GM11168 (cell line): Measurements from ENCODE around the gene PAK3.

Source experiments
- in situ Hi-C: fragments of 300-500 bp; cut with MboI; formaldehyde crosslinking; loops from one replicate; pipeline ENCODE4 v1.12.0; 2022; ENCODE audit warnings: low sequenced_read_pairs; ENCODE audit not compliant: unreplicated experiment

The PAK3 gene

DNA sequence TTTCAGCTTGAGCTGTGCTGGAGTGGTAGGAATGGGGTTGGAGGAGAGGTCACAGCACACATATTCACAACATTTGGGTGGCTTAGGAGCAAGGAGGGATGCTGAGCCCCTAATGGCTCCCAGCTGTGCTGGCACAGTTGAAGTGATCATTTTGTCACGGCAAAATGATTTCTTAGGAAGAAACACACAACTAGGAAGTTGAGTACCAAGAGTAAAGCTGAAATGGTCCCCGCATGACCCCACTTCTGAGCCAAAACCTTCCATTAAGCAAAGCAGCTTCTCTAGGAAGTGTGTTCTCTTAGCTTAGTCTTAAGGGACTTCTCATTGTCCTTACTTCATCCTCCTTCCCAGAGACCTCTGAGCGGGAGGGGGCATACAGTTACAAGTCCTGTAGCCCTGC is 161.7 kb downstream of the PAK3 start:
- in situ Hi-C loops: no loop called here

DNA sequence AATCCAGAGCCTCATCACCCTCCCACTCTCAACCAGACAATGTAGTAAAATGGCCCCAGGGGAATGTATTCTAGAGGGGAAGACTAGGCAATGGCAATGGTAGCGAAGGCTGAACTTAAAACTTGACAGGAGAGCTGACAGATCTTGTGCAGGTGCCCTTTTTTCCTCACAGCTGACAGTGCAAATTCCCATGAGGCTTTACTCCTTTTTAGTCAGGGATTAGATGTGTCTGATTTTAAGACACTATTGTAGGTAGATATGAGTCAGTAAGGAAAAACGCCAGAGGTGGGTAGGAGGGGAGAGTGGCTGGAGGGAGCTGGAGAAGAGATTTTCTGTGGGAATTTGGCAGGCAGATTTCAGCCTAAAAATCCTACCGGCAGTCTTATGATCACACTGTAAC is 163.6 kb downstream of the PAK3 start:
- in situ Hi-C loops: no loop called here

DNA sequence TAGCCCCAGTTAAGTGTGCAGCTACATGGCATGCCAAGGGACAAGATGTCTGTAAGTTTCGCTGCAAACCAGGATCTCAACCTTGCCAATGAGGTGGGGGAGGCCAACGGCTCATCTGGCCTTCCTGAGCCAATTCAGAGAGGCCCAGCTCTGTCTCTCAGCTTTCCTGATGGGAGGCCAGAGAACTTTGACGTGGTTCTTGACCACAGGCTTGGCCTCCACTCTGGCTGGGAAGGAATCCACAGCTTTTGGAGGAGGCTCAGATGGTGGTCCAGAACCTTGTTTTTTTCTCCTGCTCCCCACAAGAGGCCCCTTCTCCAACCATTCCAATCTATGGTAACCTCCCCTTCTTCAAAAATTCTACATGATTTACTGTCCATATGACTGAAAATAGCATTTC is 164.5 kb downstream of the PAK3 start:
- in situ Hi-C loops: no loop called here

DNA sequence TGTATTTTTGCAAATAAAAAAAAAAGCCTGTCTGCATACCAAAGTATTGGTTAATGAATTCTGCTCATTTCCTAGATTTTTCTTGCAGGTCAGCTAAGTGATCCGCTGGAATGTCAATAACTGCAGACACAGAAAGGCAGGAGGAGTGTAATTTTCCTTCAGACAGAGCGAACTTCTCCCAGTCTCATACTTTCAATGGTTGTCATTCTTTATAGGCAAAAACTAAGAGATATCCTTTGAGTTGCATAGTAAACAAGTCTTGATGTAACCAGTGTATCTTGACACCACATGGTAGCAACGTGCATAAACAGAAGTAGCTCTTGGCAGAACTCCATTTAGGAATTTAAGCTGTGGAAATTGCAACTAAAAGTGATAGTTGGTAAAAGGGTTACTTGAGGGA is 166.1 kb downstream of the PAK3 start:
- in situ Hi-C loops: no loop called here

DNA sequence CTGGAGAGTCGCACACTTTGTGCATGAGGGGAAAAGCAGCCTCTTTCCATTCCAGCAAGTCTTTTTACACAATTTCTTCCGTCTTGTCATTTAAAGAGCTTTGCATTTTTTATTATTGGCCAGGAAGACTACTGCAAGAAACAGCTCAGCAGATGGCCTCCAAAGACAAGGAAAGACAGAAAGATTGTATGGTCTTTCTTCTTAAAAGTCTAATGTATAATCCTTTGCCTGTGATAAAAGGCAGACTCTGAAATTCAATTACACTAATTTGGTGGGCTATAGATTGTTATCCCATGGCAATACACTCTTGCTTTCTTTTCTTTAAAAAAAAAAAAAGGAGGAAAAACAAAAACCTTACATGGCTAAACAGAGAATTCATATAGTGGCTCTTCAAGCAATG is 168.4 kb downstream of the PAK3 start:
- in situ Hi-C loops: no loop called here

DNA sequence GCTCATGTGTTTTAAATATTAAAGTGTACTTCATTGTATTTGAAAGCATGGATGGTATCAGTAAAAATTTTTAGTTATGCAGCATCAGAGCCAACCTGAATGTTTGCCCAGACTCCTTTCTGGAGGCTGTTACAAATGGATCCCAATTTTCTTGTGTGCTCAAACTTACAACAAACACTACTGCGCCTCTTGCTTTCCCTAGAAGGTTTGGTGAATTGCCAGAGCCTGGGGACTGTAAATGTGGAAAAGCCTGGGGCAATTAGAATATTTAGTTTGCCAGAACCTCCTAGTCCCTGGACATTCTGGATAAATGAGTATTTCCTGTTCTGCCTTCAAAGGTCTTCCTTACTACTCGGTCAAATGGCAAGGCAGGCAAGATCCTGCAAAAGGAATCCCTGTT is 169.5 kb downstream of the PAK3 start:
- in situ Hi-C loops: no loop called here

DNA sequence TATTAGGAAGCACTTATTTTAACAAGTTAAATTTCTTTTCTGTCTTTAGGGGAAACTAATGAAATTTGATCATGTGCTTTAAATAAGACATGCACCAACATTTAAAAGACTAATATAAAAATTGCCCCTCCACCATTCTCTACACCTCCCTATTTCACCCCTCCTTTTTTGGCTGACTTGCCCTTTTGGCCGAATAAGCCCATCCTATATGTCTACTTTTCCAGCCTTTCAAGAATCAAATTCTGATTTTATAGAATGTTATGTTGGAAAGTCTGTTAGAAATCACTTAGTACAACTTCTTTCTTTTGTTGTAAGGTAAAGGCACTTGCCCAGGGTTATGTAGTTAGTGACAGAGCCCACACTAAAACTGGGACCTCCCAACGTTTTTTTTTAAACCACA is 172.5 kb downstream of the PAK3 start:
- in situ Hi-C loops: no loop called here

DNA sequence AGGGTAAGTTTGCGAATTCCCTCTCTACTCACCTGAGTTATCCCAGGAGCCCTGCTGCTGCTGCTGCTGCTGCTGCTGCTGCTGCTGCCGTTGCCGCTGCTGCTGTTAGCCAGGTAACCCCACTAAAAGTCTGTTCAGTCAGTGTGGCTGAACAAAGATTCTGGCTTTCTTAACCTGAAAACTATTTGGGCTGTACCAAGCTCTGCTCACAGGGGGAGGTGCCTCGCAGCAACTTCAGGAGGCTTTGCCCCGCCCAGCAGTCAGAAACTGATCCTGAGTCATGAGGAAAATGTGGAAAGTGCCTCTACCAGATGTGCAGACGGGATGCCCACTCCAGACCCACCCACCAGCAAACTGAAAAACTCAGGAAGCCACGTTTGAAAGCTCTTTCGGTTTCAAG is 174.3 kb downstream of the PAK3 start, which contains the start of gene CAPN6:
CAPN6 (minus strand) TSS at position 145 of the 400 bp plus-strand sequence. CDS start 6,547 bp downstream, outside the sequence.
- in situ Hi-C loops: no loop called here
